Astrocyte of the spinal cord (primary cell): ENCODE results near the gene CPT1C.

ENCODE experiments used
- DNase-seq: peaks from one replicate; pipeline ENCODE4 v3.0.0; 2011; ENCODE audit warnings: low read depth, low spot score
- H3K4me3 ChIP-seq: 2 replicates; pipeline ENCODE4 v1.5.1; 2011; ENCODE audit warnings: low read depth, mild to moderate bottlenecking, low read length, moderate library complexity
- in situ Hi-C: cut with HindIII; loops from 2 replicates; pipeline ENCODE4 v1.10.0; 2017; ENCODE audit warnings: low sequenced_read_pairs
- TF ChIP-seq, protein P1 (sequence below): IDR thresholded peaks from 2 replicates; pipeline ENCODE4 v1.5.1; 2012; ENCODE audit warnings: low read depth, mild to moderate bottlenecking, low read length, inconsistent platforms

Gene CPT1C

DNA sequence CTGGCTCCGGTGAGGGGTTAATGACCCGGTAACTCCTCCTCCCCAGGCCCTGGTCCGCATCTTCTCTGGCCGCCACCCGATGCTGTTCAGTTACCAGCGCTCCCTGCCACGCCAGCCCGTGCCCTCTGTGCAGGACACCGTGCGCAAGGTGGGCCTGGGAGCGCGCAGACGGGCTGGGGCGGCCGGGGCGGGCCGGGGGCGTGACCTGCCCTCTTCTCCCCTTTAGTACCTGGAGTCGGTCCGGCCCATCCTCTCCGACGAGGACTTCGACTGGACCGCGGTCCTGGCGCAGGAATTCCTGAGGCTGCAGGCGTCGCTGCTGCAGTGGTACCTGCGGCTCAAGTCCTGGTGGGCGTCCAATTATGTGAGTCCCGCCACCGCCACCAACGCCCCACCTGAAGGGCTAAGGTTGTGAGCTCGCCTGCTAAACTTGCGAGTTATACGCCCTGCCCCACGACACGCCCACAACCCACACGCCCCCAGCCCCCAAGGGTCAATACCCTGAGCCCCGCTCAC lies 10.4 kb downstream of the CPT1C start:
- H3K4me3 ChIP-seq = no peak overlapping the region

DNA sequence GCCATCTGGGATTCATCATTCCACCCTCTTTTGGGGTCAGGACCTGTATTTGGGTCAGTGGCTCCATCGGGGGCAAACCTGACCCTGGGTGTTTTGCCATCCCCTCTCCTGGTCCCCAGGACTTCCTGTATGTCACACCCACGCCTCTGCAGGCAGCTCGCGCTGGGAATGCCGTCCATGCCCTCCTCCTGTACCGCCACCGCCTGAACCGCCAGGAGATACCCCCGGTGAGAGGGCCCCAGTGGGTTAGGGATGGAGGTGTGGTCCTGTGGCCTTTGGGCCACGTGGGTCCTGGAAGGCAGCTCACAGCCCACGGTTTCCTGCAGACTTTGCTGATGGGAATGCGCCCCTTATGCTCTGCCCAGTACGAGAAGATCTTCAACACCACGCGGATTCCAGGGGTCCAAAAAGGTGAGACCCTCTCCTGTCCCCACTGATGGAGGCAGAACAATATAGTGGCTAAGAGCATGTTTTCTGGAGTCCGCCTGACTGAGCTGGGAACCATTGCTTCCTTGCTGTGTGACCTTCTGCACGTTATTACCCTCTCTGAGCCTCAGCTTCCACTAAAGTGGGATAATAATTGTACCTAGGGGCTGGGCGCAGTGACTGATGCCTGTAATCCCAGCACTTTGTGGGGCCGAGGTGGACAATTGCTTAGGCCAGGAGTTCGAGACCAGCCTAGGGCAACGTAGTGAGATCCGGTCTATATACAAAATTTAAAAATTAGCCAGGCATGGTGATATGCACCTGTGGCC lies 14.1 kb downstream of the CPT1C start:
- in situ Hi-C loops = no loop called here
- TF ChIP-seq, protein P1, sequence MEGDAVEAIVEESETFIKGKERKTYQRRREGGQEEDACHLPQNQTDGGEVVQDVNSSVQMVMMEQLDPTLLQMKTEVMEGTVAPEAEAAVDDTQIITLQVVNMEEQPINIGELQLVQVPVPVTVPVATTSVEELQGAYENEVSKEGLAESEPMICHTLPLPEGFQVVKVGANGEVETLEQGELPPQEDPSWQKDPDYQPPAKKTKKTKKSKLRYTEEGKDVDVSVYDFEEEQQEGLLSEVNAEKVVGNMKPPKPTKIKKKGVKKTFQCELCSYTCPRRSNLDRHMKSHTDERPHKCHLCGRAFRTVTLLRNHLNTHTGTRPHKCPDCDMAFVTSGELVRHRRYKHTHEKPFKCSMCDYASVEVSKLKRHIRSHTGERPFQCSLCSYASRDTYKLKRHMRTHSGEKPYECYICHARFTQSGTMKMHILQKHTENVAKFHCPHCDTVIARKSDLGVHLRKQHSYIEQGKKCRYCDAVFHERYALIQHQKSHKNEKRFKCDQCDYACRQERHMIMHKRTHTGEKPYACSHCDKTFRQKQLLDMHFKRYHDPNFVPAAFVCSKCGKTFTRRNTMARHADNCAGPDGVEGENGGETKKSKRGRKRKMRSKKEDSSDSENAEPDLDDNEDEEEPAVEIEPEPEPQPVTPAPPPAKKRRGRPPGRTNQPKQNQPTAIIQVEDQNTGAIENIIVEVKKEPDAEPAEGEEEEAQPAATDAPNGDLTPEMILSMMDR = no peak
- no peak overlapping the region for H3K4me3 ChIP-seq
- DNase-seq = no peak

More for the DNA sequence above, 10.4 kb downstream of the CPT1C start:
- in situ Hi-C loops = no loop called here
- no peak for DNase-seq
- TF ChIP-seq, protein P1 = no peak

DNA sequence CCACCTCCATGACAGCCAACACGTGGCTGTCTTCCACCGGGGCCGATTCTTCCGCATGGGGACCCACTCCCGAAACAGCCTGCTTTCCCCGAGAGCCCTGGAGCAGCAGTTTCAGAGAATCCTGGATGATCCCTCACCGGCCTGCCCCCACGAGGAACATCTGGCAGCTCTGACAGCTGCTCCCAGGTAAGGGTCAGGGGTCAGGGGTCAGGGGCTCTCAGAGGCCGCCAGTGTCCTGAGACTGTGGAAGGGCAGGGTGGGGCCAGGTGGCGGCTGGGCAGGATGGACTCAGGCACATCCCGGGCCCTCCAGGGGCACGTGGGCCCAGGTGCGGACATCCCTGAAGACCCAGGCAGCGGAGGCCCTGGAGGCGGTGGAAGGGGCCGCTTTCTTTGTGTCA lies 15.0 kb downstream of the CPT1C start:
- in situ Hi-C loops = no loop called here
- no peak for DNase-seq
- TF ChIP-seq, protein P1 = no peak
- H3K4me3 ChIP-seq = no peak overlapping the region

DNA sequence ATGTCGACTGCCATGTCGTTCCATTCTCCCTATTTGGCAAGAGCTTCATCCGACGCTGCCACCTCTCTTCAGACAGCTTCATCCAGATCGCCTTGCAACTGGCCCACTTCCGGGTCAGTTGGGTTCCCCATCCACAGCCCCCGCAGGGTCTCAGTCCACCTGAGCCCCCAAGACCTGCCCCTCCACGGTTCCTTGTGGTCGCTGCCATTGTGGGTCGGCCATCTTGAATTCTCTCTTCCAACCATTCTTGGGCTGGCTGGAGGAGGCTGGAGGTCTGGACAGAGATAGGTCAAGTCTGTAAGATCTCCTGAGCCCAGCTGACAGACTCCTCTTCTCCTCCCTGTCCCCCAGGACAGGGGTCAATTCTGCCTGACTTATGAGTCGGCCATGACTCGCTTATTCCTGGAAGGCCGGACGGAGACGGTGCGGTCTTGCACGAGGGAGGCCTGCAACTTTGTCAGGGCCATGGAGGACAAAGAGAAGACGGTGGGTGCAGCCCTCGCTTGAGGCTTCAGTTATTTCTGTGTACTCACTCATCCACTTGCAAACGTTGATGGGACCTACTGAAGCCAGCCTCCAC lies 19.5 kb downstream of the CPT1C start:
- in situ Hi-C loops = no loop called here
- H3K4me3 ChIP-seq = no peak overlapping the region
- TF ChIP-seq, protein P1 = no peak
- peak; percentile 64 for DNase-seq

DNA sequence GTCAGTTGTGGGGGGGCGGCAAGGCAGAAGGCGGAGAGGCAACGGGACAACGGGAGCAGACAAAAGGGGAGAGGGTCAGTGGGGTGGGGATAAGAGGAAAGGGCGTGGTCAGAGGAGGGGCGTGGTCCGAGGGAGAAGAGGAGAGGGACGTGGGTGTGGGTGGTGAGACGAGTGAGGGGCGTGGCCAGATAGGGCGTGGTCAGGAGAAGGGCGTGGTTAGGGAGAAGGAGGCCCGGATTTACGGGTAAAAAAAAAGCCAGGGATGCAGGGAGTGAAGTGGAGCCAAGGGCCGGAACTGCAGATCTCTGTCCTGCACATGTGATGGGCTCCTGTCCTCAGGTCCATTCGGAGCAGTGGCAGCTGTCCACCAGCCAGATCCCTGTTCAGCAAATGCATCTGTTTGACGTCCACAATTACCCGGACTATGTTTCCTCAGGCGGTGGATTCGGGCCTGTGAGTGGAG lies 21.5 kb downstream of the CPT1C start:
- no peak overlapping the region for H3K4me3 ChIP-seq
- TF ChIP-seq, protein P1 = no peak
- in situ Hi-C loops = no loop called here
- no peak for DNase-seq

DNA sequence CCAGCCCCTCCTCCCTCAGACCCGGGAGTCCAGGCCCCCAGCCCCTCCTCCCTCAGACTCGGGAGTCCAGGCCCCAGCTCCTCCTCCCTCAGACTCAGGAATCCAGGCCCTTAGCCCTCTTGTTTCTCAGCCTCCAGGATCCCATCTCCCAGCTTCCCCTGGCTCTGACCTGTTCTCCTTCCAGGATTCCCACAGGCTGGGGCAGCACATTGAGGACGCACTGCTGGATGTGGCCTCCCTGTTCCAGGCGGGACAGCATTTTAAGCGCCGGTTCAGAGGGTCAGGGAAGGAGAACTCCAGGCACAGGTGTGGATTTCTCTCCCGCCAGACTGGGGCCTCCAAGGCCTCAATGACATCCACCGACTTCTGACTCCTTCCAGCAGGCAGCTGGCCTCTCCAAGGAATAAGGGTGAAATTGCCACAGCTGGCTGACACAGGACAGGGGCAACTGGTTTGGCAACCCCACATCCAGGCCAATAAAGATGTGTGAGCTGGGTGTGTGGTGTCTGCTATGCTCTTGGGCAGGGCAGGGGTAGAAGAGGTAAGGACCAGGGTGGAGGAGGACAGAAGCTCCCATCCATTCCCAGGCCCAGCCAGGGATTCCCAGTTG lies 22.4 kb downstream of the CPT1C start:
- H3K4me3 ChIP-seq = no peak overlapping the region
- in situ Hi-C loops = no loop called here
- TF ChIP-seq, protein P1 = no peak
- no peak for DNase-seq
